Measurements from ENCODE around the gene KRTAP21-2. TPM values are rescaled to one million over a fixed set of nuclear protein-coding genes. Genes with fewer than 3 reads are reported as not detected.
"Not testable (repeated sequence)": the region's sequence is repeated elsewhere in the genome, so short reads cannot be mapped to it uniquely, and the experiment has no call there.

KRTAP21-2 gene
- total and polyA plus RNA-seq, 8 donors = not detected

DNA sequence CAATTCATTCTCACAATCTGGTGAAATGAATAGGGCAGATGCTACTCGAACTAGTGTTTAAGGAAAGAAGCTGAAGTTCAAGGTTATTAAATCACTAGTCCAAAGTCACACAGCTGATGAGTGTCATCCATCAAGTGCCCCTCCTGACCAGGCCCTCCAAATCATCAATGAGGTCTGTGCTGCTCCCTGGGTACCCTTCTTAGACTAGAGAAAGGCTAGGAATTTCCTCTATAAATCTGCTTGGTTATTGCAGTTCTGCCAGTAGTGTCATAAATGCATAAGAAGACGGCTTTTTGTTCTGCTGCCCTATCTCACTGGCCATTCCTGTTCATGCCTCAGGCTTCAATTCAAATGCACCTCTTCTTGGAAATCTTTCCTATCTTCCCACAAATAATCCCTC lies 13.7 kb upstream of the KRTAP21-2 start:
- no peak overlapping the region for H3K27ac ChIP-seq
- TF ChIP-seq EP300 (IDR thresholded peaks at IDR 0.05) (no peak), POLR2A (IDR thresholded peaks at IDR 0.05) (no peak), POLR2AphosphoS5 (IDR thresholded peaks at IDR 0.05) (no peak)
- TF ChIP-seq, protein P1, sequence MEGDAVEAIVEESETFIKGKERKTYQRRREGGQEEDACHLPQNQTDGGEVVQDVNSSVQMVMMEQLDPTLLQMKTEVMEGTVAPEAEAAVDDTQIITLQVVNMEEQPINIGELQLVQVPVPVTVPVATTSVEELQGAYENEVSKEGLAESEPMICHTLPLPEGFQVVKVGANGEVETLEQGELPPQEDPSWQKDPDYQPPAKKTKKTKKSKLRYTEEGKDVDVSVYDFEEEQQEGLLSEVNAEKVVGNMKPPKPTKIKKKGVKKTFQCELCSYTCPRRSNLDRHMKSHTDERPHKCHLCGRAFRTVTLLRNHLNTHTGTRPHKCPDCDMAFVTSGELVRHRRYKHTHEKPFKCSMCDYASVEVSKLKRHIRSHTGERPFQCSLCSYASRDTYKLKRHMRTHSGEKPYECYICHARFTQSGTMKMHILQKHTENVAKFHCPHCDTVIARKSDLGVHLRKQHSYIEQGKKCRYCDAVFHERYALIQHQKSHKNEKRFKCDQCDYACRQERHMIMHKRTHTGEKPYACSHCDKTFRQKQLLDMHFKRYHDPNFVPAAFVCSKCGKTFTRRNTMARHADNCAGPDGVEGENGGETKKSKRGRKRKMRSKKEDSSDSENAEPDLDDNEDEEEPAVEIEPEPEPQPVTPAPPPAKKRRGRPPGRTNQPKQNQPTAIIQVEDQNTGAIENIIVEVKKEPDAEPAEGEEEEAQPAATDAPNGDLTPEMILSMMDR (IDR thresholded peaks at IDR 0.05) = no peak
- intact Hi-C loops (cut with DNase I; ENCODE audit: low total_unique reads) = no loop called here
- H3K27me3 ChIP-seq = no peaks in the 10 kb centered on the region
- DNase-seq = no peak
- no peaks in the 10 kb centered on the region for H3K36me3 ChIP-seq
- no peaks in the 10 kb centered on the region for H3K4me1 ChIP-seq
- H3K9me3 ChIP-seq = peaks cover 0 to 5% (median 0%) of the 10 kb centered on the region in 4 donors
- WGBS, 5 donors = 70 to 83% (median 80%) methylated on average over 2 of the region's 2 CpGs
- no peak overlapping the region for H3K4me3 ChIP-seq

DNA sequence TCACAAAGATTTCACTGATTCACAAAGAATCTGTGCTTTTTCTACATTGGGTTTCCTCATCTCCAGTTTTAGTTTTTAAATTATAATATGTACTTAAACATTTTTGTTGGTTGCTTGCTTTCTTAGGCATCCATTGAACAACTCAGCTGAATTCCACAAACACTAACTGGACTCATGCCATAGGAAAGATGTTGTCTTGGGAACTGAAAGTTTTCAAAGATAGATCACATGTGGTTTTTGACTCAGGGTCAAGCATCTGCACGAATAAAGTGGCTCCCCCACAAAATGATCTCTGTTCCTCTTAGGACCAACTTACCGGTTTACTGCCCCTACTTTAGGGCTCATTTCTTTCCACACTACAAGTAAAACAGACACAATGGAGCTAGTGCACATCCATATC lies 11.2 kb upstream of the KRTAP21-2 start:
- peaks cover 0 to 17% (median 0%) of the 10 kb centered on the region in 4 donors for H3K9me3 ChIP-seq
- intact Hi-C loops (cut with DNase I; ENCODE audit: low total_unique reads) = no loop called here
- TF ChIP-seq EP300 (IDR thresholded peaks at IDR 0.05) (no peak), POLR2AphosphoS5 (IDR thresholded peaks at IDR 0.05) (no peak), POLR2A (IDR thresholded peaks at IDR 0.05) (no peak)
- TF ChIP-seq, protein P1 (IDR thresholded peaks at IDR 0.05) = no peak
- no peak overlapping the region for H3K27ac ChIP-seq
- H3K27me3 ChIP-seq = no peaks in the 10 kb centered on the region
- H3K4me1 ChIP-seq = no peaks in the 10 kb centered on the region
- no peaks in the 10 kb centered on the region for H3K36me3 ChIP-seq
- H3K4me3 ChIP-seq = no peak overlapping the region
- WGBS, 5 donors = 60 to 73% (median 69%) methylated on average over 2 of the region's 2 CpGs
- peak in 1 of 2 donors; percentile 47 for DNase-seq

DNA sequence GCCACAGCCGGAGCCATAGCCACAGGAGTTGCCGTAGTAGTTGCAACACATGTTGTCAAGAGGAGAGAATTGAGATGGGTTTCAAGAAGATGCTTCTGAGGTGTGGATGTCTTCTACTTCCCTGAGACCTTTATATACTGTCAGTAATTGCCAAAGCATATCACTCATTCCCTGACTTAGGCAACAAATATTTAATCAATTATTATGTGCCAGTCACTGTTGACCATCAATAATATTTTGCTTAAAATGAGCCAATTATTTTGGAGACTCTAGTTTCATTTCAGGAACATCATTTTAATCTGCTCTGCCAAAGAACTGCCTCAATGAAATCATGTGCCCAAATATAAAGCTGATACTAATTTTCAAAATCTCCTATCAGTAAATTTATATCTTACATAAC lies 8.3 kb upstream of the KRTAP21-2 start, which contains the start of gene KRTAP21-1:
KRTAP21-1 (minus strand) TSS at position 101 of the 400 bp plus-strand sequence; CDS start at position 51, 50 bp downstream.
- 90 to 95% (median 92%) methylated on average over 2 of the region's 2 CpGs for WGBS, 5 donors
- H3K4me1 ChIP-seq; H3K27me3 ChIP-seq; intact Hi-C loops (cut with DNase I; ENCODE audit: low total_unique reads); DNase-seq; H3K36me3 ChIP-seq; H3K4me3 ChIP-seq; H3K27ac ChIP-seq: not testable (repeated sequence)
- H3K9me3 ChIP-seq = peaks cover 0 to 12% (median 0%) of the 10 kb centered on the region in 4 donors

DNA sequence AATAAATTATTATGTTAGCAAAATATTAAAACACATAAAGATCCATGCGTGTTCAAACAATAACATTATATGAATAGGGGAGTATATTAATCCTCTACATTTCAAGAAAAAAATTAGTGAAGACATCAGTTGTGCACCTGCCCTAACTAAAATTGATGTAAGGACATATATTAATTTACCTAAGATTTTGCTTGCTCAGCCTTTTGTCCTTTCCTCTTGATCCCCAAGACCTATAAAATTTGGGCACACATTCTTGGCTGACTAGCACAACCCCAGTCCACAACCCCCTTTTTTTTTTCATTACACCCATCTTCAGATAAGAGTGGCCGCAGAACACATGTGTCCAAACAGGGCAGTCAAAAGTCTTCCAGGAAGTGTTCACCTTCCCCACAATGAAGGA lies 6.6 kb downstream of the KRTAP21-2 start:
- H3K4me3 ChIP-seq = no peak overlapping the region
- H3K27me3 ChIP-seq = no peaks in the 10 kb centered on the region
- H3K4me1 ChIP-seq = no peaks in the 10 kb centered on the region
- no peaks in the 10 kb centered on the region for H3K36me3 ChIP-seq
- TF ChIP-seq POLR2AphosphoS5 (IDR thresholded peaks at IDR 0.05) (no peak), EP300 (IDR thresholded peaks at IDR 0.05) (no peak), POLR2A (IDR thresholded peaks at IDR 0.05) (no peak)
- TF ChIP-seq, protein P1 (IDR thresholded peaks at IDR 0.05) = no peak
- peaks cover 0 to 19% (median 2%) of the 10 kb centered on the region in 4 donors for H3K9me3 ChIP-seq
- intact Hi-C loops (cut with DNase I; ENCODE audit: low total_unique reads) = no loop called here
- DNase-seq = no peak
- 85 to 92% (median 89%) methylated on average over 2 of the region's 2 CpGs for WGBS, 5 donors
- H3K27ac ChIP-seq = no peak overlapping the region

DNA sequence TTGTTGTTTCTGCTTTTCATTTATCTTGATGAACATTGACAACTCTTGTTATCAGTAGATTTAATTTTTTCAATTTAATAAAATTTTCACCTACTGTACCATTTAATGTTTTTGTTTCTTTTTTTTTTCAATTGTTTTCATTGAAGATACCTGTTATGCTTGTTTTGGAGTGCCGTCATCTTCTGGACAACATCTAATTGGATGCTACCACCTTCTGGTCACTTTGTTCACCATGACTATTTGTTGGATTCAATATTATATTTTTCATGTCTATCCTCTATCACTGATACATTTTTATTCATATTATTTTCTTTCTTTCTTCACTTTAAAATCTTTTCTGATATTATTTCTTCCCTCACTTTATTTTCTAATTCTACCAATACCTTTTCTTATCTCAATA lies 14.0 kb downstream of the KRTAP21-2 start:
- Histone ChIP-seq H3K36me3 (no peaks in the 10 kb centered on the region), H3K9me3 (peaks cover 0 to 12% (median 2%) of the 10 kb centered on the region in 4 donors), H3K4me3 (no peak overlapping the region), H3K27me3 (no peaks in the 10 kb centered on the region), H3K27ac (no peak overlapping the region), H3K4me1 (no peaks in the 10 kb centered on the region)
- intact Hi-C loops (cut with DNase I; ENCODE audit: low total_unique reads) = no loop called here
- 68 to 77% (median 74%) methylated on average over 1 of the region's 1 CpG for WGBS, 5 donors
- TF ChIP-seq POLR2AphosphoS5 (IDR thresholded peaks at IDR 0.05) (no peak), POLR2A (IDR thresholded peaks at IDR 0.05) (no peak), EP300 (IDR thresholded peaks at IDR 0.05) (no peak)
- TF ChIP-seq, protein P1 (IDR thresholded peaks at IDR 0.05) = no peak
- DNase-seq = no peak

Data from stomach (tissue), 9 donors.